Tibial nerve (tissue), 4 donors: ENCODE data around the gene TBC1D10B. TPM values are rescaled to one million over a fixed set of nuclear protein-coding genes. Genes with fewer than 3 reads are reported as not detected.

Source experiments
- DNase-seq, 2 donors: peaks; one replicate each; pipeline ENCODE4 v3.0.0-alpha.2; 2019; ENCODE audit warnings: low spot score in 2 of 2
- H3K27ac ChIP-seq, 4 donors: fragments of 200-600 bp; sonication (generic) in 3 of 4; one replicate each; pipeline ENCODE4 v1.5.1; 2017 to 2019; ENCODE audit warnings: mild to moderate bottlenecking in 1 of 4
- H3K27me3 ChIP-seq, 2 donors: fragments of 200-600 bp; sonication (generic) in 1 of 2; one replicate each; pipeline versions ENCODE4 v1.5.1 to v1.6.0; 2017 to 2019
- H3K36me3 ChIP-seq, 3 donors: fragments of 200-600 bp; sonication (generic); one replicate each; pipeline ENCODE4 v1.5.1; 2018 to 2019
- H3K4me1 ChIP-seq, 4 donors: fragments of 200-600 bp; sonication (generic) in 3 of 4; one replicate each; pipeline ENCODE4 v1.5.1; 2017 to 2019
- H3K4me3 ChIP-seq, 4 donors: fragments of 200-600 bp; sonication (generic) in 3 of 4; one replicate each; pipeline ENCODE4 v1.5.1; 2017 to 2019; ENCODE audit warnings: mild to moderate bottlenecking in 1 of 4, moderate library complexity in 1 of 4
- H3K9me3 ChIP-seq, 4 donors: fragments of 200-600 bp; sonication (generic) in 3 of 4; one replicate each; pipeline ENCODE4 v1.5.1; 2017 to 2019
- CTCF ChIP-seq, 5 experiments: fragments of 200-600 bp in 3 of 5; fragments of 450-650 bp in 2 of 5; sonication (generic) in 3 of 5; IDR thresholded peaks; one replicate each; pipeline ENCODE4 v1.5.1; 2016 to 2019; ENCODE audit warnings: antibody characterized with exemption in 5 of 5, mild to moderate bottlenecking in 3 of 5, moderate library complexity in 2 of 5
- EP300 ChIP-seq, 2 donors: sonication (generic); formaldehyde crosslinking; IDR thresholded peaks; one replicate each; pipeline ENCODE4 v1.6.1; 2017; ENCODE audit warnings: antibody characterized with exemption in 2 of 2, mild to moderate bottlenecking in 1 of 2
- POLR2A ChIP-seq, 2 donors: fragments of 450-650 bp; IDR thresholded peaks; one replicate each; pipeline ENCODE4 v1.6.1; 2017; ENCODE audit warnings: antibody characterized with exemption in 2 of 2, mild to moderate bottlenecking in 2 of 2, moderate library complexity in 2 of 2
- WGBS, 2 donors: methylation state at CpG; one replicate each; pipeline ENCODE4 v1.1.5; 2018; 5-methylcytosine and 5-hydroxymethylcytosine counted together
- total RNA-seq, 4 donors: library from RNA; depleted of rRNA; stranded (reverse); fragments of >200 nt; gene quantifications; one replicate each; pipeline ENCODE4 v1.1.0, GENCODE V29; 2016

The TBC1D10B gene
- total RNA-seq, 4 donors from 2014 or later: 25.6 to 52.2 (median 31.1) TPM

- Histone ChIP-seq H3K27me3 (no peaks in the 10 kb centered on the region), H3K36me3 (no peaks in the 10 kb centered on the region), H3K27ac (peak overlapping the region; percentile 84 to 96 (median 86)), H3K9me3 (no peaks in the 10 kb centered on the region), H3K4me1 (peaks cover 0 to 40% (median 23%) of the 10 kb centered on the region in 4 donors), H3K4me3 (peak overlapping the region; percentile 8 to 62 (median 40))
- no peak for TF ChIP-seq CTCF (IDR thresholded peaks at IDR 0.05)
- TF ChIP-seq EP300 (IDR thresholded peaks at IDR 0.05): no peak
- no peak for TF ChIP-seq POLR2A (IDR thresholded peaks at IDR 0.05)
- DNase-seq: no peak
- WGBS, 2 donors: 22 to 30% methylated on average over 8 to 11 of the region's 11 CpGs
Observed at GRCh38 chr16:30371248-30371816, 1.0 kb upstream of the TBC1D10B start.

- peak overlapping the region; percentile 69 to 91 (median 84) for H3K27ac ChIP-seq
- no peak for DNase-seq
- 0 to 3% methylated on average over 7 to 29 of the region's 76 CpGs for WGBS, 2 donors
- peaks cover 0 to 52% (median 23%) of the 10 kb centered on the region in 4 donors for H3K4me1 ChIP-seq
- H3K4me3 ChIP-seq: peak overlapping the region; percentile 70 to 89 (median 76)
- TF ChIP-seq CTCF (IDR thresholded peaks at IDR 0.05) (peak in 2 of 5 experiments; percentile 7 to 11), POLR2A (IDR thresholded peaks at IDR 0.05) (peak in 1 of 2 donors; percentile 75), EP300 (IDR thresholded peaks at IDR 0.05) (no peak)
- H3K9me3 ChIP-seq: no peaks in the 10 kb centered on the region
- H3K36me3 ChIP-seq: peaks cover 0 to 12% (median 0%) of the 10 kb centered on the region in 3 donors
- no peaks in the 10 kb centered on the region for H3K27me3 ChIP-seq
Observed at GRCh38 chr16:30369938-30370455, 297 bp downstream of the TBC1D10B start.

GRCh38 chr16:30369091-30369937 is 980 bp downstream of the TBC1D10B start:
- DNase-seq: no peak

GRCh38 chr16:30368792-30369090 is 1.6 kb downstream of the TBC1D10B start:
- peak overlapping the region in 3 of 4 donors; percentile 79 to 91 (median 88) for H3K27ac ChIP-seq
- WGBS, 2 donors: 6% methylated on average over 4 of the region's 4 CpGs
- peaks cover 0 to 24% (median 0%) of the 10 kb centered on the region in 3 donors for H3K36me3 ChIP-seq
- no peak for DNase-seq
- H3K27me3 ChIP-seq: no peaks in the 10 kb centered on the region
- no peaks in the 10 kb centered on the region for H3K9me3 ChIP-seq
- peak overlapping the region; percentile 70 to 89 (median 76) for H3K4me3 ChIP-seq
- no peak for TF ChIP-seq EP300 (IDR thresholded peaks at IDR 0.05)
- TF ChIP-seq POLR2A (IDR thresholded peaks at IDR 0.05): no peak
- TF ChIP-seq CTCF (IDR thresholded peaks at IDR 0.05): no peak
- H3K4me1 ChIP-seq: peaks cover 0 to 56% (median 23%) of the 10 kb centered on the region in 4 donors

More at GRCh38 chr16:30369091-30369937, 980 bp downstream of the TBC1D10B start:
- H3K9me3 ChIP-seq: no peaks in the 10 kb centered on the region
- TF ChIP-seq EP300 (IDR thresholded peaks at IDR 0.05): no peak
- TF ChIP-seq POLR2A (IDR thresholded peaks at IDR 0.05): no peak
- no peak for TF ChIP-seq CTCF (IDR thresholded peaks at IDR 0.05)
- no peaks in the 10 kb centered on the region for H3K27me3 ChIP-seq
- 0% methylated on average over 20 to 39 of the region's 45 CpGs for WGBS, 2 donors
- peak overlapping the region; percentile 70 to 89 (median 76) for H3K4me3 ChIP-seq
- peaks cover 0 to 56% (median 23%) of the 10 kb centered on the region in 4 donors for H3K4me1 ChIP-seq
- H3K27ac ChIP-seq: peak overlapping the region; percentile 69 to 91 (median 84)
- peaks cover 0 to 18% (median 0%) of the 10 kb centered on the region in 3 donors for H3K36me3 ChIP-seq
